ENCODE data around the gene TRIM7.
A peak's percentile ranks its signal among the peaks of the same experiment; 100 is the strongest.
"Not testable (repeated sequence)": the region's sequence is repeated elsewhere in the genome, so short reads cannot be mapped to it uniquely, and the experiment has no call there.

The TRIM7 gene

DNA sequence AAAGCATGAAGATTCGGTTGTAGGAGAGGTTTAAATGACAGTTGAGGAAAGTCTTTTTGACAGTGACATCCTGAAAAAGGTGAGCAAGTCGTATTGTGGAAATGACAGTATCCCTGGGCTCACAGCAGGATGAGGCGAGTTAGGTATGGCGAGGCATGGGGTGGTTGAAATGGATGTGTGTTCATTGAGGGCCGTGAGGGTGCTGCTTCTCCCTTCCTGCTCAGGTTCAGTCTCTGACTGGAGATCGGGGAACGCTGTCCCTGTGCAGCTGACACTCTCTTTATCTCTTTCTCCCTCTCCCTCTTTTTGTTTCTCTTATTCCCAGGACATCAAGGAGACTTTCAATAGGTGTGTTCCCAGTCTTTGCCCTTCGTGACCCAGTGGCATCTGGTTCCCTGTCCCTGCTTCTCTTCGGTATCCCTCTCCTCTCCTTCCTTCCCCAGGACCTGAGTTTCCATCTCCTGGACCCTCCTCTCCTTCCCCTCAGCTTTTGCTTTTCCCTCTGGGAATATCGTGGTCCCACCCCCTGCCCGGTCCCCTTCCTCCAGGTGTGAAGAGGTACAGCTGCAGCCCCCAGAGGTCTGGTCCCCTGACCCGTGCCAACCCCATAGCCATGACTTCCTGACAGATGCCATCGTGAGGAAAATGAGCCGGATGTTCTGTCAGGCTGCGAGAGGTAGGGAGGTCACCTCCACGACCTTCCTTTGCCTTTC, 28.2 kb upstream of the TRIM7 start:
- DNase-seq (ENCODE audit: low spot score): no peak

DNA sequence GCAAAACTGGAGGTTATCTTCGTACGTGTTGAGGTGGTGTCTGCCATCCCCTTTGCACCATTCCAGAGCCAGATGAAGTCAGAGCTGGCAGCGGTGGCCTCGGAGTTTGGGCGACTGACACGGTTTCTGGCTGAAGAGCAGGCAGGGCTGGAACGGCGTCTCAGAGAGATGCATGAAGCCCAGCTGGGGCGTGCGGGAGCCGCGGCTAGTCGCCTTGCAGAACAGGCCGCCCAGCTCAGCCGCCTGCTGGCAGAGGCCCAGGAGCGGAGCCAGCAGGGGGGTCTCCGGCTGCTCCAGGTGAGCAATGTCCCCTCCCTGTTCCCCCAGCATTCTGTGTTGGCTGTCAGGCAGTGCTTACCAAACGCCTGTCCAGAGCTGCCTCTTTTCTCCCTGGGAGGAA, 27.6 kb upstream of the TRIM7 start:
- no peak for DNase-seq (ENCODE audit: low spot score)

DNA sequence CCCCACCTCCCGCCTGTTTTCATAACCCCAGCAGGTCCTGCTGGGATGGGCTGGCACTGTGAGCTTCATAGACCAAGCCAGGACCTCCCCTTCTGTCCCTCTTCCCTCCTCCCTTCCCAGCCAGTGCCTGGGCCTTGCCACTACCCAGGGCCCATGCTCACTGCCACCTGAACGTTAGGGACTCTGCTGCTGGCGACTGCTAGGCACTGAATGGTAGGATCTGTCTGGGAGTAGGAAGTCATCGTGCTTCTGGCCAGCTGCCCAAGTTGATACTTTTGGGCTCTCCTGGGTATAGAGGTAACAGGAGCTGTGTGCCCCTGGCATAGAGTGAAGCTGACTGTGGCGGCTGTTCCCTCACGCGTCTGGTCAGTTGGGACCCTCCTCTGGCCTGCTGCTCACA, 26.4 kb upstream of the TRIM7 start:
- DNase-seq (ENCODE audit: low spot score): no peak

DNA sequence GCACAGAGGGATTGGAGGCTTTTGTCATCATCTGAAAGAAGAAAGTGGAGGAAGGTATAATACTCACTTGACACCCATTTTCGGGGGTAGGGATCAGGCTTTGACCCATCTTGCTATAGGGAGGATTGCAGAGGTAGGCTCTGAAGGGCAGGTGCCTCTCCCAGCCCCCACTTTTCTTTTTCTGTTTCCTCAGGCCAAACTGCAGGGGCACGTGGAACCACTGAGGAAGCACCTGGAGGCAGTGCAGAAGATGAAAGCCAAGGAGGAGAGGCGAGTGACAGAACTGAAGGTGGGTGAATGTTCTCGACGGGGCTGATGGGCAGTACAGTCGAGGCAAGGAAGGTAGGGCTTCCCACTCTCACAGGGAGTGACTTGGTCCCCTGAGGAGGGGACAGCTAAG, 25.6 kb upstream of the TRIM7 start:
- DNase-seq (ENCODE audit: low spot score): no peak

DNA sequence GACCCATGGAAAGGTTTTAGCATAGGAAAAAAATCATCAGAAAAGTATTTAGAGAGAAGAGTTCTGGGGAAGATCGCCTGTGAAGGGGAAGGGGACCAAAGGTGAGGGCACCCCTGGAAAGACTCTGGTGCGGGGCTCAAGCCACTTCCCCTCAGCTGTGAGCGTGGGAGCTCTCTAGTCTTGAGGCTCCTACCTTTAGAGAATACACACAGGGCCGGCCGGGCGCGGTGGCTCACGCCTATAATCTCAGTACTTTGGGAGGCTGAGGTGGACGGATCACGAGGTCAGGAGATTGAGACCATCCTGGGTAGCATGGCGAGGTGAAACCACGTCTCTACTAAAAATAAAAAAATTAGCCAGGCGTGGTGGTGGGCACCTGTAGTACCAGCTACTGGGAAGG, 25.0 kb upstream of the TRIM7 start:
- no peak for DNase-seq (ENCODE audit: low spot score)

DNA sequence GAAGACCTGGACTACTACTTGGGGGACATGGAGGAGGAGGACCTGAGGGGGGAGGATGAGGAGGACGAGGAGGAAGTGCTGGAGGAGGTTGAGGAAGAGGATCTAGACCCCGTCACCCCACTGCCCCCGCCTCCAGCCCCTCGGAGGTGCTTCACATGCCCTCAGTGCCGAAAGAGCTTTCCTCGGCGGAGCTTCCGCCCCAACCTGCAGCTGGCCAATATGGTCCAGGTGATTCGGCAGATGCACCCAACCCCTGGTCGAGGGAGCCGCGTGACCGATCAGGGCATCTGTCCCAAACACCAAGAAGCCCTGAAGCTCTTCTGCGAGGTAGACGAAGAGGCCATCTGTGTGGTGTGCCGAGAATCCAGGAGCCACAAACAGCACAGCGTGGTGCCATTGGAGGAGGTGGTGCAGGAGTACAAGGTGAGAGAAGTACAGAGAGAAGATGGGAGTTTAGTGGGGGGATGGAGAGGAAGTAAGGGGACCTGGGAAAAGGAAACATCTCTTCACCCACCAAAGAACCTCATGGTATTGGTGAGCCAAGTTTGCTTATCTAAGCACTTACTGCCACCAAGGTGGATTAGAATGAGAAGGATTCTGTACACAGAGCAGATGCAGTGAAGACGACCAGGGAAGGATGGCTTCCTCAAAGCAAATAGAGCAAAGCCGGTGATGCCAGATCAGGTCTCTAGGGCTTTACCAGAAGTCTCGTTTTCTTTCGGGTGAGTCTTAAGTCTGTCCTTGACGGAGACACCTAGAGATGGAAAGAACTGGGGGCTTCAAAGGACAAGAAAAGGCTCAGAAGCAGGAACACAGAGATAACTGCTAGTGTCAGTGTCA, 19.6 kb upstream of the TRIM7 start:
- no peak for DNase-seq (ENCODE audit: low spot score)

DNA sequence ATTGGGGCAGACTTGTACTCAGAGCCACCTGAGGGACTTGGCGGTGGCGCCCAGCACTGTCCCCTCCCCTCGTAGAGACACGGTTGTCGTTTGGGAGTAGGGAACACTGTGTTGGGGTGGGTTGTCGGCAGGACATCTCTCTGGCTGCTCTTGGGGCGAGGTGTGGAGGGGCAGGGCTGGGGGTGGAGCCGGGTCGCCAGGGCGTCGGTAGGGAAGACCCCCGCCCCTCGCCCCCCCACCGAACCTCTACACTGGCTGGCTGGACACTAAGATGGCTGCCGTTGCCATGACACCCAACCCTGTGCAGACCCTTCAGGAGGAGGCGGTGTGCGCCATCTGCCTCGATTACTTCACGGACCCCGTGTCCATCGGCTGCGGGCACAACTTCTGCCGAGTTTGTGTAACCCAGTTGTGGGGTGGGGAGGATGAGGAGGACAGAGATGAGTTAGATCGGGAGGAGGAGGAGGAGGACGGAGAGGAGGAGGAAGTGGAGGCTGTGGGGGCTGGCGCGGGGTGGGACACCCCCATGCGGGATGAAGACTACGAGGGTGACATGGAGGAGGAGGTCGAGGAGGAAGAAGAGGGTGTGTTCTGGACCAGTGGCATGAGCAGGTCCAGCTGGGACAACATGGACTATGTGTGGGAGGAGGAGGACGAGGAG, 18.9 kb upstream of the TRIM7 start:
- DNase-seq (ENCODE audit: low spot score): no peak

DNA sequence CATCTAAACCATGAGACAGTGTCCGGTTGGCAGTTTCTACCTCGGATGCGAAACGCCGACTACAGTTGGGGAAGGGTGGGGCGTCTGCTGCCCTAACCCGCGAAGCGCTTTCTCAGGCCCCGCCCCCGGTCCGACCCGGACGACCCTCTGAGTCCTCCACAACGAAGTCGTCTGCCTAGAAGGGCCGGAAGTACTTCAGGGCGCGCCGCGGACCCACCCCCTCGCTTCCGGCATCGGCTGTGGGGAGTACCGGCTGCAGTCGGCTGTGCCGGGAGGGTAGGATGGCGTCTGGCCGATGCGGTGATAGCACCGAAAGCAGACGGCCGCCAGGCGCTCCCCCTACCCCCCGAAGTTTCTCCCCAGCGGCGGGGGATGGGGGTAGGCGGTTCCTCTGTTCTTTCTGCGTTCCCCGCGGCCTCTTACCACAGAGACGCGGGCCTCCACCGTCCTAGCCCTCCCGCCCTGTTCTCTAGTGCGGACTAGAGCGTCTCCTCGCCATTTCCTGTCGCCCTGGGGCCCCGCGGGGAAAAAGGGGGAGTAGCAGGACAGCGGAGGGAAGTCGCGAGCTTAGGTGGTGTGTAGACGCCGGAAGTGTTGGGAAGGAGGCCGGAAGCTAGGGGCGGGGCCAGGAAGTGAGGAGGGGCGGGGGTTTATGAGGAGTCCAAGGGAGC, 18.2 kb upstream of the TRIM7 start, which contains the start of gene TRIM41:
TRIM41 (plus strand) TSS at position 224 of the 671 bp plus-strand sequence. CDS start 719 bp downstream, outside the sequence.
- peak; percentile 98 for DNase-seq (ENCODE audit: low spot score)

DNA sequence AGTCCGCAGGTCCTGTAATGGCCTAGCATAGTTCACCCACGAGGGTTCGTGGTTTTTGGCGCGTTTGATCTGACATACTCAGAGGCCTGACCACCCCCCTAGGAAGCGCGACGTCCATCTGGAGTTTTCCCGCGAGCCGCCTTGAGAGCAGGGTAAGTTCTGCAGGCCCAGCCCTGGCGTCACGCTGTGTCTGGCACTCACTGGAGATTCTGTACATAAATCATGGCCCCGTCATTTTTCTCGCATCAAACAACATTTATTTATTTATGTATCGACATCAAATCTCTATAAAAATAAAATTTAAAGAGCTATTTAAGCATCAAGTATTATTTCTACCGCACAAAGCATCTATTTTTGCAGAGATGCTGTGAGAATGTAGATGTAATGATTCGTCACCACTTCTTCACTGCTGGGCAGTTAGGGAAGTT, 17.6 kb upstream of the TRIM7 start:
- DNase-seq (ENCODE audit: low spot score): peak; percentile 45

DNA sequence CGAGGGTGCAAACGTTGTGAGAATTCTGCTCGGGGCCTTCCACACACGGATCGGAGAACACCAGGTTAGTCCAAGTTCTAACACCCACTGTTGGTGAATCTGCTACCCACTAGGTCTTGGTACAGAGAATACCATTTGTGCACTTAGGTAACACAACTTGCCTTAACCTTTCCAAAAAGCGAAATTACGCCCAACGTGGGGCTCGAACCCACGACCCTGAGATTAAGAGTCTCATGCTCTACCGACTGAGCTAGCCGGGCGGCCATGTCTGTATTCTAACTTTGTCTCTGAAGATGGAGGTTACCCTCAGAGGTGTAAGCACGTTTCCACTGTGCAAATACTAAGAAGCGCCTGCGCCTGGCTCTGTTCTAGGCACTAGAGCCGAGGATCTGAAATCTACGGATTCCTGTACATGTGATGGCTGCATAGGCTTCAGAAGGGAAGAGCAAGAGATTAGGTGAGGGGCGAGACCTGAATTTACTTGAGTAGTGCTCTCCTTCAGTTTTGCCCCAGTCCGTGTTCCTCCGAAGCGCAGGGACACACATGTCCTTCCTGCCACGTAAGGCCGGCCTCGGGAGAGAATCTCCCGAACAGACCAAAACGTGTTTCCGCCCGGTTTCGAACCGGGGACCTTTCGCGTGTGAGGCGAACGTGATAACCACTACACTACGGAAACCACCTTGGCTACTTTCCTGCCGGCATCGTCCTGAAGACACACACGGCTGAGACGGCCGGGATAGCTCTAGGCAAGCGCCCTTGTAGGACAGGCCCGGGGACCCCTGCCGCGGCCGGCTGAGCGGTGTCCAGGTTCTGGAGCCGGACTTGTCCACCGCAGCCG, 17.0 kb upstream of the TRIM7 start:
- peak; percentile 94 for DNase-seq (ENCODE audit: low spot score)

DNA sequence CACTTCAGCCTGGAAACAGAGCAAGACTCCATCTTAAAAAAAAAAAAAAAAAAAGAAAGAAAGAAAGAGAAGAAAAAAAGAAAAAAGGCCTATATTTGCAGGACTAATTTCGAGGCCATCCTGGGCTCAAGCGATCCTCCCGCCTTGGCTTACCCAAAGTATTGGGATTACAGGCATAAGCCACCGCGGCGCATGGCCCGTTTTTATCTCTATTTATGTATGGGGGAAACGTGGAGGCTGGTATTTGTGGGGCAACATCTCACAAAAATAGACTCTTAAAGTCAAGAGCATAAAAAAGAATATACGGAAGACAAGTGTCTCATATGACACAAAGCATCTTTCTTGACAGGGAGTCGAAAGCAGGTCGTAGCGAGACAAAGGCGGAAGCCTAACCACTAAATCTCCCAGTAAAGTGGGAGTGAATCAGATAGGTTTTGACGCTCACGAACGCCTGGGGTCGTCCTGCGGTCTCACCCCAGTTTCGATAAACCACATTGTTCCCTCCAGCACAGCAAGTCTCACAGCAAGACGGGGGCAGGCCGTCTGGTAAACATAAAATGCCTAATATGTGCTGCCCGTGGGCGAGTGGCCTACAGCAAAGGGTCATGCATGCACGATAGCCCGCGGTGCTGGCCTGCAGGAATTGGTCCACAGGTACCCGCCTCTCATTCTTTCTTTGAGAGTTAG, 16.3 kb upstream of the TRIM7 start:
- DNase-seq (ENCODE audit: low spot score): peak; percentile 58

DNA sequence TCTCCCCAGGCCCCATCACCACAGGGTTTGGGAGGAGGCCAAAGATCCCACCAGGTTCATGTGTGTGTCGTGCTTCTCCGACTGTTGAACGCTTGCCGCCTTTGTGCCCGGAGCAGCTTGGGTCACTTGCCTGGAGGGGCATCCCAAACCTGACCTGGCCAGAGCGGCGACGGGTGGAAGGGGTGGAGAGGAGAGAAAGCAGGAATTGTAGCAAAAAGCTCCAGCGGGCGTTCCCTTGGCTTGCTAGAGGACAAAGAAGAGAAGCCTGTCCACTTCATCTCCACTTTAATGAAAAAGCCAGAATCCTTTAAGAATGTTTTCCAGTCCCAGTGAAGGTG, 15.2 kb upstream of the TRIM7 start:
- DNase-seq (ENCODE audit: low spot score): no peak

DNA sequence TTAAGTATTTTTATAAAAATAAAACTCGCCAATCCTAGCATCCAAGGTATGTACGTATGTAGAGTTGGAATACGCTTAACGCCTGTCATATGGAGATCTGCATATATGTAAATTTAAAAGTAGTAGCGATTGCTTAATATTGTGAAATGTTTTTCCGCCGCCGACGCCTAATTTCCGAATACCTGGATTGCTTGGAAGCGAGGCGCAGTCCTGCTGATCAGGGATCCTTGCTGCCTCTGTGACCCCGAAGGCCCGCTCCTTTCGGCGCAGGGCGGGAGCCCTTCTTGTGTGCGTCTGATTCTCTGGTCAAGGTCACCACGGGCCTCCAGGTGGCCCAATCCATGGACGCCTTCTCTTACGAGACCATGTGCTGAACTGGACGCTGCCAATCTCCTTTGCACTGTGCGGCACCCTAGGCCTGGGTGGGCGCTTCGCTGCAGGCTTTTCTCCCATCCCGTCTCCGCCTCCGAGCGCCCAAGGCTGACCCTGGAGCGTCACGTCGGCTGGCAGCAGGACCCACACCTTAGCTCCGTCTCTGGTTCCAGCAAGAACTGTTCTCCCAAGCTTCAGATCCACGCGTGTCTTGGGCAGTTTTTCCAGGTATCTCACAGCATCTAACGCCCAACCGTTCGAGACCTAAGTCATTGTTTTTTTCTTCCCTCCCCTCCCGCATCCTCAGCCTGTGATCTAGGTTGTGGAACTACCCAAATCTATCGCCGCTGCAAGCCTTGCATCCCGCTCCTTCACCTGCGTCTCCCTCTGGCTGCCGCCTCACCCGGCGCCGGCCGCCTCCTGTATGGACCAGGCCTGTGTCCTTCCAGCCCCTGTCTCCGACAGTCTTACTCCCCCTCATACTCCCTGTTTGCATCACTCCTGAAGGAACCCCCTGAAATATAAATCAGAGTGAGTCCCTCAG, 14.5 kb upstream of the TRIM7 start:
- no peak for DNase-seq (ENCODE audit: low spot score)

DNA sequence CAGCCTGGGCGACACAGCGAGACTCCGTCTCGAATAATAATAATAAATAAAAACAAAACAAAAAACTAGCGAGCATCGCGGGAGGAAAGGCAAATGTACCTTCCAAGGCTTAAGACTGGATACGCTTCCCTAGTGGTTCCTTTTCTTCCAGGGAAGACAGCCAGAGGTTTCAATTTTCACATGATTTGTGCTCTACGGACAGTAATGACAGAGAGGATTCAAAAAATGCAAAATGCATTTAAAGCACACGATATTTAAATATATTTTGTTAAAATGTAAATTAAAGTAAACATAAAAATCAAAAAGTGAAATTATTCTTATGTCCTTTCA, 13.8 kb upstream of the TRIM7 start:
- no peak for DNase-seq (ENCODE audit: low spot score)

DNA sequence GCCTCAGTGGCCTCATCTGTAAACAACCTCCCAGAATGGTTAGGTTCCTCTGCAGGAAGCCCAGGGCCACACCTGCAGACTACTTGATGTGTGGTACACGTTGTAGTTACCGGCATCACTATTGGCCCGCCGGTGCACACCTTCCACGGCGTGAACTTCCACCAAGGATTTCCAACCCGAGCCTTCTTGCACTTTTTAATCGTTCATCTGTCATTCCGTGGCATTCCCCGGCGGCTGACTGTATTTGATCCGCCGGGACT, 12.7 kb upstream of the TRIM7 start:
- no peak for DNase-seq (ENCODE audit: low spot score)

DNA sequence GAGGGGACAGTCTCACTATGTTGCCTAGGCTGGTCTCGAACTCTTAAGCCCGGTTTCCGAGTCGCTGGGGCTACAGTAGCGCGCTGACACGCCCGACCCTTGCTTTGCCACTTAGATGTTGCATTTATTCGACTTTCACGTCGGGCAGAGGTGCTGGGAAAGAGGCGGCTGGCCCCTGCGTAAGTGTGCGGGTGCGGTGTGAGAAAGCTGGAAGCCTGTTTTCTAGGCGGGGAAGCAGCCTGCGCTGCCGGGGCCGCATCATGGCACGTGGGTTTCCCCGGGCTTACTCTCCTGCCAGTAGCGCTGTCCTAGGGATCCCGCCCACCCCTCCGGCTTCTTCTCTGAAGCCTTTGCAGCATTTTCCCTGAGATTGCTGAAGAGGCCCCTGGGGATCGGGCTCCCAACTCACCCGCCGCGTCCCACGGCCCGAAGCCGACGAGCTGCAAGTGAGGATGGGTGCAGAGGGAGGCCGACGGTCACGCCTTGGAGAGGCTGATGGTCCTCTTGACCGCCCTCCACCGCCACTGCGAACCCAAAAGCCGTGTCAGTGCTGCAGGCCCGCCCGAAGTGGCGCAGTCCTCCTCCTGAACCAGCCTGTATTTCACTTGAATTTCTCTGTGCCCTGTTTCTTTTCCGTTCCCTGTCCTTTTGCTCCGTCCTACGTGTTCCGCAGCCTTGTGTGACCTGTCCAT, 12.3 kb upstream of the TRIM7 start:
- peak; percentile 61 for DNase-seq (ENCODE audit: low spot score)

DNA sequence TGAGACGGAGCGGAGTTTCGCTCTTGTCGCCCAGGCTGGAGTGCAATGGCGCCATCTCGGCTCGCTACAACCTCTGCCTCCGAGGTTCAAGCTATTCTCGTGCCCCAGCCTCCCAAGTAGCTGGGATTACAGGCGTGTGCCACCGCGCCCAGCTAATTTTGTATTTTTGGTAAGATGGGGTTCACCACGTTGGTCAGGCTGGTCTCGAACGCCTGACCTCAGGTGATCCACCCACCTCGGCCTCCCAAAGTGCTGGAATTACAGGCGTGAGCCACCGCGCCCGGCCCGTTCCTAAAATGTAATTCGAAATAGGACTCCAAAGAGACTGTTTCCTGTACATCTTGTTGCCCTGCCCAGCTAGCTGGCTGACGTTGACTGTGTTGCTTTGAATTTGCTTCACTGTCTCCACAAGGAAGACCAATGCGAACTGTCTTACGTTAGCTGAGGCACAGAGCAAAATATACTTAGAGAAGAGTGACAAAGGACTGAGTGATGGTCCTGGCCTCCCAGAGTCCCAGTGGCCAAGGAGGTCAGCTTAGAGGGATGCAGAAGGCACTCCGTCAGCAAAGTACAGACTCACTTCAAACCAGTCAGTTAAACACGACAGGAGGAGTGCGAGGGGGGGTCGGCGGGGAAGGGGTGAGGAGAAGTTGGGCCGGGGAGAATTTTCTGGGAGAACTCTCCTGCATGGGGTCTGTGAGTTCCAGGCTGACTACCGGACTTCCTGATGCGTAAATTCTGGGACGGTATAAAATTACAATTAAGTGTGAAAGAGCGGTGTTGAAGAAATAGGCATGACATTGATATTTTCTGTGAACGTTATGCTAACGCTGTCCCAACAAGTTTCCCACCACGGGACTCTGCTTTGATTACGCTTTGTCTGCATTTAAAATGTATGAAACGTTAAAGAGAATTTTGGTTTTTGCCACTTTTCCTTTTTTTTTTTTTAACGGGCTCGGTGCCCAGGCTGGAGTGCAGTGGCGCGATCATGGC, 11.3 kb upstream of the TRIM7 start:
- DNase-seq (ENCODE audit: low spot score): no peak

DNA sequence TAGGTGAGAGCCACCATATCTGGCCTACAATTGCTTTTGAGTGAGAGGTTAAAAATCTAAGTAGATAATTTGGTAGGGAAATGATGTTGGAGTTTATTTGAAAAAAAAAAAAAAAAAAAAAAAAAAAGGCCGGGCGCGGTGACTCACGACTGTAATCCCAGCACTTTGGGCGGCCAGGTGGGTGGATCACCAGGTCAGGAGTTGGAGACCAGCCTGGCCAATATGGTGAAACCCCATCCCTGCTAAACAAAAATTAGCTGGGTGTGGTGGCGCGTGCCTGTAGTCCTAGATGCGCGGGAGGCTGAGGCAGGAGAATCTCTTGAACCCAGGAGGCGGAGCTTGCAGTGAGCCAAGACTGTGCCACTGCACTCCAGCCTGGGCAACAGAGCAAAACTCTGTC, 9.3 kb upstream of the TRIM7 start:
- DNase-seq (ENCODE audit: low spot score): not testable (repeated sequence)

Measured in CD4-positive, alpha-beta T cell treated with Interleukin-15 for 4 hours (primary cell).